KOPT-K1 (cell line): ENCODE measurements around the gene WARS2.

Source experiments
- H3K27ac ChIP-seq: fragments of 200-600 bp; sonication (generic); 2 replicates; pipeline ENCODE4 v1.5.1; 2016; ENCODE audit warnings: antibody characterized with exemption, mild to moderate bottlenecking, low read depth, low read length; ENCODE audit not compliant: poor library complexity, severe bottlenecking
- H3K36me3 ChIP-seq: fragments of 200-600 bp; sonication (generic); 2 replicates; pipeline ENCODE4 v1.5.1; 2017; ENCODE audit warnings: antibody characterized with exemption, mild to moderate bottlenecking, low read length, moderate library complexity; ENCODE audit not compliant: insufficient read depth
- H3K9me3 ChIP-seq: fragments of 200-600 bp; sonication (generic); 2 replicates; pipeline ENCODE4 v1.5.1; 2017; ENCODE audit warnings: antibody characterized with exemption, low read length, mild to moderate bottlenecking; ENCODE audit not compliant: insufficient read depth, poor library complexity, severe bottlenecking

Gene WARS2

DNA sequence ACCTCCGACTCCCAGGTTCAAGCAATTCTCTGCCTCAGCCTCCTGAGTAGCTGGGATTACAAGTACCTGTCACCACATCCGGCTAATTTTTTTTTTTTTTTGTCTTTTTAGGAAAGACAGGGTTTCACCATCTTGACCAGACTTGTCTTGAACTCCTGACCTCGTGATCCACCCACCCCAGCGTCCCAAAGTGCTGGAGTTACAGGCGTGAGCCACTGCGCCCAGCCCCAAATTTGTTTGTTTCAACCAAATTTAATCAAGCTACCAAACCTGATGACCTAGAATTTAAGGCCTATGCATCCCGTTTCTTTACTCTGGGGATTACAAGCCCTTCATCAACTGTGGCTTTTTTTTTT, 94.0 kb downstream of the WARS2 start:
- no peak overlapping the region for H3K27ac ChIP-seq
- H3K36me3 ChIP-seq = no peaks in the 10 kb centered on the region

DNA sequence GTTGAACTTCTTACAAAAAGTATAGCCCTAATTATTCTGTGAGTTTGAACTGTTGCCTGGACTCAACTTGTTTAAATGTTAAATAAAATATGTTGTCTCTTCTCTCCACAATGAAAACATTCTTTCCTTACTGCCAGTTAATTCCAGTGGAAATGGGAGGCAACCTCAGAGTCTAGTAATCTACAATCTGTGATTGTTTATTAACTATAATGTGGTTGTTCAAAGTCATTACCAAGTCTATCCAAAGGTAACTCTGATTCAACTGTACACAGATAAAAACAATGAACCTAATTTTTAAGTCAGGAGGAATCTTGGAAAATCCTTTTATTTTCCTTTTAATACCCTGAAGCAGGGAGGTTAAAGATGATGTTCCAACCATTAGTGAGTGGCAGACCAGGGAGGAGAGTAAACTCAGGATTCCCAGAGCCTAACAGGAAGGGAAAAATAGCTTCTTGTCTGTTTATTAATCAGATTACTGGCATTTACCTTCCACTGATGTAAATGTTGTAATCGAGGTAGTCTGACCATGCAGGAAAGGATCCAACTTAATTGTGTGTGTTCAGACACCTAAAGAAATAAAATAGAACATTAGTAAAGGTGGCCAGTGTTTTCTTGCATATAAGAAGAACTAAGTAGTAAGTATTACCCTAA, 95.2 kb downstream of the WARS2 start:
- Histone ChIP-seq H3K36me3 (no peaks in the 10 kb centered on the region; the same call in 1 of the 2 replicates), H3K27ac (no peak overlapping the region), H3K9me3 (no peaks in the 10 kb centered on the region)

More for the DNA sequence above, 94.0 kb downstream of the WARS2 start:
- no peaks in the 10 kb centered on the region for H3K9me3 ChIP-seq

DNA sequence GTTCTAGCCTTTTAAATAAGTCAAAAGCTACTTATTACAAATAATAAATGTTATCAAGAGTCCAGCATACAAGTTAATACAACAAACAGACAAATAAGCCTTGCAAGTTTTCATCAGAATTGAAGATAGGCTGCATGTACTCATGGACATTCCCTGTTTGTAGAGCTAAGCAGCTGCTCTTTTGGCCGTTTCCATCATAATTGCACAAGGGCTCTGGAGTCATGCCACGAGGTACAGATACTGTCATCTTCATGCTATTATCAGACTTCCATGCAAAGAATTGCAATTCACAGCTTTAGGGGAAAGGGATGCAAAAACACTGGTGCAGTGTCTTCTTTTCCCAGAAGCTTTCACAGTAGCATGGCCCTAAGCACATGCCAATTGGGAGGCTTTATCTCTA, 99.5 kb downstream of the WARS2 start:
- no peak overlapping the region for H3K27ac ChIP-seq
- H3K36me3 ChIP-seq = no peaks in the 10 kb centered on the region; the same call in 1 of the 2 replicates
- no peaks in the 10 kb centered on the region for H3K9me3 ChIP-seq

DNA sequence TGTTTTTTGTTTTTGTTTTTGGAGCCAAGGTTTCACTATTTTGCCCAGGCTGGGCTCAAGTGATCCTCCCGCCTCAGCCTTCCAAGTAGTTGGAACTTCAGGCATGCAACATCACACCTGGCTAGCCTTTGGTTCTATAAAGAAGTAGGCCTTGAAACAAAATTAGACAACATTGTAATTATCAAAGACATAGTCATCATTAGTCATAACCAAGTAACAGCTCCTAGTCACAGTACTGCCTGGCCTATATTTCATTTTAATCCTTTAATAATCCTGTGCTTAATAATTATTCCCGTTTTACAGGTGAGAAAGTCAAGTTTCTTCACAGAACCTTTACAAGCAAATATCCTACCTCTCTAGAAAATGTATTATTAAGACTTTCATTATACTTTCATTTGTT, 100.0 kb downstream of the WARS2 start:
- Histone ChIP-seq H3K27ac (no peak overlapping the region), H3K9me3 (no peaks in the 10 kb centered on the region), H3K36me3 (no peaks in the 10 kb centered on the region; the same call in 1 of the 2 replicates)

DNA sequence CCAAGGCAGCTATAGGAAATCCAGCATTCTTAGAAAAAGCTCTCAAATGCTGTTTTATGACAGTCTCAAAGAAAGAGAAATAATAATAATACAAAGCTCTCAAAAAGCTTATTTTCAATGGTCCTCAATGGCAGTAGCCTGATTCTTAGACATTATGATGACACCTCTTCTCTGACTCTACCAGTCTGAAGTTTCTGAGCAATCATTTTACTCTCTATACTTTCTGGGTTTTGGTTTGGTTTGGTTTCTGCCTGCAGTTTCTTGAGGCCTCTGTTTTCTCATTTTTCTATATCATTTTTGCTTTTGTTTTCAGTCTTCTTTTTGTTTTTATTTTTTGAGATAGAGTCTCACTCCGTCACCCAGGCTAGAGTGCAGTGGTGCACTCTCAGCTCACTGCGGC, 102.1 kb downstream of the WARS2 start:
- H3K27ac ChIP-seq = no peak overlapping the region
- no peaks in the 10 kb centered on the region; the same call in 1 of the 2 replicates for H3K36me3 ChIP-seq
- no peaks in the 10 kb centered on the region for H3K9me3 ChIP-seq

DNA sequence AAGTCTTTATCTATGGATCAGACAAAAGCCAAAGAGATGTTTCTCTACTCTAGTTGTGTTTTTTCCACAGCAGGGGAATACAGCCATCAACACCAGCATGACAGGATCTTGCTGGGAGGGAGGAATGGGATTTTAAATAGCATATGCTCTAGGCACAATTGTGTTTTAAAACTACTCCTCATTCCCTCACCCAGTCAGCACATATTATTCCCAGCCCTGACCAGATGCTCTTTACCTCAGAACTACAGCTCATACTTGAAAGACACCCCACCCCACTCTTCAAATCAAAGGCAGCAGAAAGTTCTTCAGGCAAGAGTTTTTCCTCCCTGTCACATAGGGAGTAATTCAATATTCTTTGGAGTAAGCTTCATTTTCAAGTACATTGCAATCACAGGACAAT, 106.1 kb downstream of the WARS2 start:
- Histone ChIP-seq H3K9me3 (no peaks in the 10 kb centered on the region), H3K36me3 (peaks cover 11% of the 10 kb centered on the region; the same call in 1 of the 2 replicates), H3K27ac (no peak overlapping the region)

DNA sequence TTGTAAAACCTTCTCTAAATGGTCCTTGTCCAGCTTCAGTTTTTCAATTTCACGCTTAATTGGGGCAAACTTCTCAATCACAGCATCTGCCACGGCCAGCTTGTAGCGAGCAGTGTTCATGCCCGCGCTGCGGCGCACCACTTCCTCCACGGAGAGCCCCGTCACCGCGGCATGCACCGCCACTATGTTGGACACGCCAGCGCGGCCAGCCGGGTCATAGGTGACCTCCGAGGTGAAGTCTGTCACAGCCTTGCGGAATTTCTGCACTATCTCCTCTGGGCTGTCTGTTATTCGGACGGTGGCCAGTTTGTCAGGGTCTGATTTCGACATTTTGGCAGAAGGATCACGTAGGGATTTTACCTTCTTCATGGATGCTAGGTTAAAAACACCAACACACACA, 107.5 kb downstream of the WARS2 start:
- no peaks in the 10 kb centered on the region for H3K9me3 ChIP-seq
- H3K36me3 ChIP-seq = peaks cover 11% of the 10 kb centered on the region; the same call in 1 of the 2 replicates
- no peak overlapping the region for H3K27ac ChIP-seq

DNA sequence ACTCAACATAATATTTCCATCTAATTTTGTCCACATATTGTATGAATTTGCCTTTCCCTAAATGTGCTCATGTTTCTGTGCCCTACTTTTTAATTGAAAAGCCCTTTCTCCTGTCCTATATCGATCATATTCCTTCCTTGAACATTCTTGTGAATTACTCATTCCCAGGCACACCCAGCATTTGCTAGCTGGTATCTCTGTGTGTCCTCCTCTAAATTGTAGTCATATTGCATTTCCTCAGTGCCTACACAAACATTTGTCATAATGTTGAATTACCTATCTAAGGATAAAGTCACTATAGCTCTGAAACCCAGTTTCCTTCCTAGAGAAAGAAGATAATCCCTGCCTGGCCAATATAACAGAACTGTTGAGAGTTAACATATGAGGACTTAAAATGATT, 112.7 kb downstream of the WARS2 start:
- Histone ChIP-seq H3K27ac (no peak overlapping the region), H3K36me3 (peaks cover 5% of the 10 kb centered on the region; the same call in 1 of the 2 replicates), H3K9me3 (no peaks in the 10 kb centered on the region)

DNA sequence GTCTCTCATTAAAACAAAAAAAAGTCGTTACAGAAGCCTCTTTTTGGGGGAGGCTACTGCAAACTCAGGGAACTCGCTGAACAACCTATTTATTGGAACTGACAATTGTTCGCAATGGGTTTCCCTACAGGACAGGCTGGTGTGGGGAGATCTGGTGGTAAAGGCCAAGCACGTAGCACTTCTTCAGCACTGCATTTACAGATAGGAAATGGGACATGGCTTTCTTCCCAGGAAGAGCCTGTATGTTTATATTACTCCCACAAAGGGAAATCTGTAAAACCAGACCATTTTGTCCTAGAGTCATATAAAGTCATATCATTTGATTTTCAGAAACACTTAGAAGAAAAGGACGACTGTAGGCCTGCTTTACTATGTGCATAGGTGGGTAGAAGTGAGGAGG, 113.5 kb downstream of the WARS2 start:
- Histone ChIP-seq H3K36me3 (no peaks in the 10 kb centered on the region), H3K9me3 (no peaks in the 10 kb centered on the region), H3K27ac (no peak overlapping the region)

DNA sequence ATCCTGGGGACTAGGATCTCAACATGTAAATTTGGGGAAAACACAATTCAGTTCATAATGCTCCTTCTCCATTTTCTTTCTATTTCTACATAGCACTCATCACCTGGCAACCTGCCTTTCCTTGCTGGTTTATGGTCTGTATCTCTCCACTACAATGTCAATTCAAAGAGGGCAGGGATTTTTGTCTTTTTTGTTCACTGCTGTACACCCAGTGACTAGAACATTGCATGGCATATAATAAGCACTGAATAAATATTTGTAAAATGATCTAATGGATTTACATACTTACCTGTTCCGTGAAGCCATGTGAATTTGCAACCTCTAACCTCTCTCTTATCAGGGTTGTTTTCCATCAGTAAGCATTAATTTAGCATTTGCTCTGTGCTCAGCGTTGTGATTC, 124.9 kb downstream of the WARS2 start:
- H3K27ac ChIP-seq = no peak overlapping the region
- no peaks in the 10 kb centered on the region for H3K9me3 ChIP-seq
- no peaks in the 10 kb centered on the region for H3K36me3 ChIP-seq

DNA sequence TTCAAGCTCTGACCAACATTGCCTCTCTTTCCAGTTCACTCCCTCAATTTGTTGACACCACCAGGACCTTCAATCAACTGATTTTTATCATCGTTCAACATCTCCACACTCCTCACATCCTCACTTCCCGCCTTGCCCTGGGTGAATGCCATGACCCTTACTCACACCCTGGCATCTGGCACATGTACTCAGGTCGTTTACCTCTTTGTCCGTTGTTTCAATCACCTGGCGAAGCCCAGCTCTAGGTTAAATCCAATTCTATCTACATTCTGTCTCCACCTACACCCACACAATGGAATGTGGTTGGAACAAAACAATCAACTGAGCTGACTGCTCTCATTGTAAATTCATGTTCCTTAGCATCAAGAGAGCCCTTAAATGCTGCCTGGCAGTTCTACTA, 128.1 kb downstream of the WARS2 start:
- Histone ChIP-seq H3K27ac (no peak overlapping the region), H3K9me3 (peaks cover 6% of the 10 kb centered on the region), H3K36me3 (no peaks in the 10 kb centered on the region)

DNA sequence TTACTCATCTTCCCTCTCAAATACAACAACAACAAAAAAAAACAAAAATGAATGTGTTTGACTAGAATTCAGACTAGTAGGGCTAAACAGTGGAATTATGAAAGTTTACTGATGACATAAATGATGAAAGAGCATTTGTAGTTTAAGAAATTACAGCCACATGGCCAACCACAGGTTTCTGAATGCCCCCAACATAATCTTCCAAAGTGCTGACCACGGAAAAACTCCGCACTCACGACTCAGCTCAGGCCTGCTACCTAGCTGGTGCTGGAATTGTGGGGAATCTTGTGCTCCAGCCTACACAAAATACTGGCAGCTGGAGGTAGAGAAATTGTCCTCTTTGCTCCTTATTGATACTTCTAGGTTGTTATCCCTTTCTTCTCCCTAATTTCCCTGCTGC, 128.7 kb downstream of the WARS2 start:
- Histone ChIP-seq H3K36me3 (no peaks in the 10 kb centered on the region), H3K9me3 (peaks cover 13% of the 10 kb centered on the region), H3K27ac (no peak overlapping the region)

GRCh38 chr1:119011116-119011515, 129.3 kb downstream of the WARS2 start:
- H3K9me3 ChIP-seq = peaks cover 14% of the 10 kb centered on the region
- no peaks in the 10 kb centered on the region for H3K36me3 ChIP-seq
- no peak overlapping the region for H3K27ac ChIP-seq

DNA sequence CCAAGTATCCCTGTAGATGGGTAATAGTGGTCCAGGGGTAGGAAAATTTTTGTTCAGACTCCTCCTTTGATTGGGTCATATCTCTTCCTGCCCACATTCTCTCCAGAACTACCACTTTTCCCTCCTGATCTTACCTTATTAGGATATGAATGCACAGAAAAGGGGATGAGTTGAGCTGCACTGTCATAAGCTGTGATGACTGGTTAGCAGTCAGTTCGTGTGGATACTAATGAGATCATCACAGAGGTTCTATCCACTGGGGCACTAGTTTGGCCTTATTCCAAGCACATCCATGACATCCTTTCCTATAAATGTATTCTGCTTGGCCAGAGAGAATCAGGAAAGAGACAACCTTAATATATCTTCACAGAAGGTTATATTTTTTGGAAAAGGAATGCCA, 130.3 kb downstream of the WARS2 start:
- peaks cover 14% of the 10 kb centered on the region for H3K9me3 ChIP-seq
- no peaks in the 10 kb centered on the region for H3K36me3 ChIP-seq
- no peak overlapping the region for H3K27ac ChIP-seq

GRCh38 chr1:119009312-119009655, 131.2 kb downstream of the WARS2 start:
- H3K27ac ChIP-seq = no peak overlapping the region
- H3K9me3 ChIP-seq = peaks cover 14% of the 10 kb centered on the region
- no peaks in the 10 kb centered on the region for H3K36me3 ChIP-seq

- H3K27ac ChIP-seq = no peak overlapping the region
- H3K36me3 ChIP-seq = no peaks in the 10 kb centered on the region
- H3K9me3 ChIP-seq = peaks cover 14% of the 10 kb centered on the region
These were observed 131.8 kb downstream of the WARS2 start for GRCh38 chr1:119008483-119009311.
